Body of pancreas (tissue), 4 donors: ENCODE results near the gene GPN1.

Source experiments
- POLR2A ChIP-seq, 3 donors: fragments of 450-650 bp; IDR thresholded peaks; one replicate each; pipeline ENCODE4 v1.6.1; 2016; ENCODE audit warnings: antibody characterized with exemption in 3 of 3, mild to moderate bottlenecking in 2 of 3
- TF ChIP-seq, protein P1 (sequence below), 7 experiments: fragments of 450-650 bp in 4 of 7; fragments of 200-600 bp in 3 of 7; sonication (generic) in 3 of 7; IDR thresholded peaks; one replicate each; pipeline ENCODE4 v1.5.1; 2016 to 2019; ENCODE audit warnings: antibody characterized with exemption in 7 of 7

DNA sequence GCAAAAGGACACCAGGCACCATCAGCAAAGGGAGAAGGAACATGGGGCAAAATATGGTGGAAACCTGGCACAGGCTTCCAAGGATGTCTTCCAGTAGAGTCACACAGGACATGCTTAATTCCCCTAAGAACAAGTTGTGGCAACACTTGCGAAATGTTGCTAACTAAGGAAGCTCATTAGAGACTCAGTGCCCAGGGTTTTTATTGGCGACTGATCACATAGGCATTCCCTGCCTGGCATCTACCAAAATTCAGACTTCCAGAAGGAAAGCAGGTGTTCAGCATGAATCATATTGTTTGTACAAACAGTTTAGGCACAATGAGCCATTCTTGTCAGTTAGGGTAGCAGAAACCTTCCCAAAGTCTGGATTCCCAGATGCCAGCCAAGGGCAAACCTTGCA is 60.6 kb downstream of the GPN1 start:
- TF ChIP-seq, protein P1, sequence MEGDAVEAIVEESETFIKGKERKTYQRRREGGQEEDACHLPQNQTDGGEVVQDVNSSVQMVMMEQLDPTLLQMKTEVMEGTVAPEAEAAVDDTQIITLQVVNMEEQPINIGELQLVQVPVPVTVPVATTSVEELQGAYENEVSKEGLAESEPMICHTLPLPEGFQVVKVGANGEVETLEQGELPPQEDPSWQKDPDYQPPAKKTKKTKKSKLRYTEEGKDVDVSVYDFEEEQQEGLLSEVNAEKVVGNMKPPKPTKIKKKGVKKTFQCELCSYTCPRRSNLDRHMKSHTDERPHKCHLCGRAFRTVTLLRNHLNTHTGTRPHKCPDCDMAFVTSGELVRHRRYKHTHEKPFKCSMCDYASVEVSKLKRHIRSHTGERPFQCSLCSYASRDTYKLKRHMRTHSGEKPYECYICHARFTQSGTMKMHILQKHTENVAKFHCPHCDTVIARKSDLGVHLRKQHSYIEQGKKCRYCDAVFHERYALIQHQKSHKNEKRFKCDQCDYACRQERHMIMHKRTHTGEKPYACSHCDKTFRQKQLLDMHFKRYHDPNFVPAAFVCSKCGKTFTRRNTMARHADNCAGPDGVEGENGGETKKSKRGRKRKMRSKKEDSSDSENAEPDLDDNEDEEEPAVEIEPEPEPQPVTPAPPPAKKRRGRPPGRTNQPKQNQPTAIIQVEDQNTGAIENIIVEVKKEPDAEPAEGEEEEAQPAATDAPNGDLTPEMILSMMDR (IDR thresholded peaks at IDR 0.05): no peak
- TF ChIP-seq POLR2A (IDR thresholded peaks at IDR 0.05): no peak
